IMR-90 (cell line): ENCODE data around the gene MOCOS.

Experiments used
- CEBPB ChIP-seq: IDR thresholded peaks from 2 replicates; pipeline ENCODE4 v1.6.1; 2012; ENCODE audit warnings: low read depth, low read length, improper control_type of control experiment
- CHD1 ChIP-seq: IDR thresholded peaks from 2 replicates; pipeline ENCODE4 v1.6.1; 2012; ENCODE audit warnings: low read depth, low read length, improper control_type of control experiment
- MXI1 ChIP-seq: IDR thresholded peaks from 2 replicates; pipeline ENCODE4 v1.6.1; 2012; ENCODE audit warnings: low read depth, mild to moderate bottlenecking, low read length, moderate library complexity, borderline replicate concordance
- POLR2A ChIP-seq: IDR thresholded peaks from 2 replicates; pipeline ENCODE4 v1.6.1; 2012; ENCODE audit warnings: mild to moderate bottlenecking, low read depth, low read length
- TF ChIP-seq, protein P1 (sequence below): conservative IDR thresholded peaks from 2 replicates; pipeline ENCODE4 v1.5.1; 2012; ENCODE audit warnings: mild to moderate bottlenecking, low read depth, low read length, improper control_type of control experiment

DNA sequence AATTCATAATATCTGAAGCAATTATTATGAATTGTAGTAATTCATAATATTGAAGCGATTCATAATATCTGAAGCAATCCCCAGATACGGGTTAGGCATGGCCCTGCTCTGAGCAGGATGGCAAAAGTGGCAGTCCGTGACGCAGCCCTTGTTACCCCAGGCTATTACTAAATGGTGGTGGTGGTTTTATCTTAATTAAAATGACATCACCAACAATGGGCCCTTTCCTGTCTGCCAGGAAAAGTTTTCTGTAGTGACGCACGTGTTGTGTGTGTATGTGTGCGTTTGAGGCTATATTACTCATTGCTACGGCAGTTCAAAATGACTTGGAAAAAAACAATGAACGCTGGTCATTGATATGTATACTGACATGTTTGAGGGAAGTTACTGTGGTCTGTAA, 10.6 kb upstream of the MOCOS start:
- no peak for TF ChIP-seq MXI1
- TF ChIP-seq, protein P1, sequence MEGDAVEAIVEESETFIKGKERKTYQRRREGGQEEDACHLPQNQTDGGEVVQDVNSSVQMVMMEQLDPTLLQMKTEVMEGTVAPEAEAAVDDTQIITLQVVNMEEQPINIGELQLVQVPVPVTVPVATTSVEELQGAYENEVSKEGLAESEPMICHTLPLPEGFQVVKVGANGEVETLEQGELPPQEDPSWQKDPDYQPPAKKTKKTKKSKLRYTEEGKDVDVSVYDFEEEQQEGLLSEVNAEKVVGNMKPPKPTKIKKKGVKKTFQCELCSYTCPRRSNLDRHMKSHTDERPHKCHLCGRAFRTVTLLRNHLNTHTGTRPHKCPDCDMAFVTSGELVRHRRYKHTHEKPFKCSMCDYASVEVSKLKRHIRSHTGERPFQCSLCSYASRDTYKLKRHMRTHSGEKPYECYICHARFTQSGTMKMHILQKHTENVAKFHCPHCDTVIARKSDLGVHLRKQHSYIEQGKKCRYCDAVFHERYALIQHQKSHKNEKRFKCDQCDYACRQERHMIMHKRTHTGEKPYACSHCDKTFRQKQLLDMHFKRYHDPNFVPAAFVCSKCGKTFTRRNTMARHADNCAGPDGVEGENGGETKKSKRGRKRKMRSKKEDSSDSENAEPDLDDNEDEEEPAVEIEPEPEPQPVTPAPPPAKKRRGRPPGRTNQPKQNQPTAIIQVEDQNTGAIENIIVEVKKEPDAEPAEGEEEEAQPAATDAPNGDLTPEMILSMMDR: no peak
- no peak for TF ChIP-seq POLR2A
- TF ChIP-seq CHD1: no peak
- no peak for TF ChIP-seq CEBPB
